BJ (cell line): ENCODE measurements around the gene NAV2. TPM values are rescaled to one million over a fixed set of nuclear protein-coding genes. Genes with fewer than 3 reads are reported as not detected.

Experiments
- CTCF ChIA-PET: fragments of 350-600 bp; formaldehyde crosslinking; extraction: SDS; loops from one replicate; lab custom pipeline; 2021; ENCODE audit warnings: antibody characterized with exemption, inconsistent platforms; lab: Yijun Ruan, JAX
- POLR2A ChIA-PET: fragments of 300-600 bp; sonication (Branson Sonifier 250); formaldehyde crosslinking; extraction: SDS; loops from one replicate; lab custom pipeline; 2021; ENCODE audit warnings: antibody characterized with exemption; lab: Charles Lee
- DNase-seq: peaks from one replicate; pipeline ENCODE4 v3.0.0-alpha.2; 2011; ENCODE audit warnings: low read depth
- H3K27me3 ChIP-seq: 2 replicates; pipeline ENCODE4 v1.6.0; 2011; ENCODE audit warnings: low read length; ENCODE audit not compliant: control insufficient read depth, insufficient read depth
- H3K36me3 ChIP-seq: 2 replicates; pipeline ENCODE4 v1.5.1; 2011; ENCODE audit warnings: low read length; ENCODE audit not compliant: control insufficient read depth, insufficient read depth
- H3K4me3 ChIP-seq: 2 replicates; pipeline ENCODE4 v1.5.1; 2011; ENCODE audit warnings: low read depth, mild to moderate bottlenecking, control low read depth, low read length
- polyA plus RNA-seq: library from polyadenylated mRNA; depleted of rRNA; stranded (reverse); fragments of >200 nt; gene quantifications from 2 replicates; pipeline ENCODE4 v1.2.3, GENCODE V29; 2011
- TF ChIP-seq, protein P1 (sequence below): IDR thresholded peaks from 2 replicates; pipeline ENCODE4 v1.5.1; 2011; ENCODE audit warnings: low read depth, mild to moderate bottlenecking, control low read depth, inconsistent platforms, low read length, moderate library complexity; ENCODE audit not compliant: insufficient read depth

Gene NAV2
- polyA plus RNA-seq, 1 experiment: 6.1 TPM

DNA sequence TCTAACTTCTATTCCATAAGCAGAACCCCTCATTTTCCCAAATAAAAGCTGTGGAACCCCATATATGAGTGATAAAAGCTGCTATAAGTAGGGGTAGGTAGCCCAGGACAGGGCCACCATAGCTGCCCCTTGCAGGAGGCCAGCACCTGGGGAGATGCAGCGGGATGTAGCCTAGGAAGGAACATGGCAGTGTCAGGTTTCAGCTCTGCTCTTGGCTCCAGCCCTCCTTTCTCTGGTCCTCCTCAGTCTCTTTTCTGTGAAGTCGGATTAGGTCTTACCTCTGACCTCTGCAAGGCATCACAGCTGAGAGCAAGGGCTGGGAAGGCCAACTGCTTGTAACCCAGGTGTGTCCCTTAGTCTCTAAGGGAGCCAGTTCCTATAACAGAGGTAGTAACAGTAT, 135.6 kb downstream of the NAV2 start:
- ChIA-PET POLR2A (no interaction called here), CTCF (interaction anchor here (0.6 to 1.3 kb wide), 5 partner anchors 14 to 108 kb away, joined by 3 to 4 read pairs (median 3); no protein-coding TSS in a partner anchor)
- Histone ChIP-seq H3K36me3 (peaks cover 3% of the 10 kb centered on the region; the same call in 1 of the 2 replicates), H3K27me3 (no peaks in the 10 kb centered on the region), H3K4me3 (no peak overlapping the region)
- TF ChIP-seq, protein P1, sequence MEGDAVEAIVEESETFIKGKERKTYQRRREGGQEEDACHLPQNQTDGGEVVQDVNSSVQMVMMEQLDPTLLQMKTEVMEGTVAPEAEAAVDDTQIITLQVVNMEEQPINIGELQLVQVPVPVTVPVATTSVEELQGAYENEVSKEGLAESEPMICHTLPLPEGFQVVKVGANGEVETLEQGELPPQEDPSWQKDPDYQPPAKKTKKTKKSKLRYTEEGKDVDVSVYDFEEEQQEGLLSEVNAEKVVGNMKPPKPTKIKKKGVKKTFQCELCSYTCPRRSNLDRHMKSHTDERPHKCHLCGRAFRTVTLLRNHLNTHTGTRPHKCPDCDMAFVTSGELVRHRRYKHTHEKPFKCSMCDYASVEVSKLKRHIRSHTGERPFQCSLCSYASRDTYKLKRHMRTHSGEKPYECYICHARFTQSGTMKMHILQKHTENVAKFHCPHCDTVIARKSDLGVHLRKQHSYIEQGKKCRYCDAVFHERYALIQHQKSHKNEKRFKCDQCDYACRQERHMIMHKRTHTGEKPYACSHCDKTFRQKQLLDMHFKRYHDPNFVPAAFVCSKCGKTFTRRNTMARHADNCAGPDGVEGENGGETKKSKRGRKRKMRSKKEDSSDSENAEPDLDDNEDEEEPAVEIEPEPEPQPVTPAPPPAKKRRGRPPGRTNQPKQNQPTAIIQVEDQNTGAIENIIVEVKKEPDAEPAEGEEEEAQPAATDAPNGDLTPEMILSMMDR: no peak
- no peak for DNase-seq

DNA sequence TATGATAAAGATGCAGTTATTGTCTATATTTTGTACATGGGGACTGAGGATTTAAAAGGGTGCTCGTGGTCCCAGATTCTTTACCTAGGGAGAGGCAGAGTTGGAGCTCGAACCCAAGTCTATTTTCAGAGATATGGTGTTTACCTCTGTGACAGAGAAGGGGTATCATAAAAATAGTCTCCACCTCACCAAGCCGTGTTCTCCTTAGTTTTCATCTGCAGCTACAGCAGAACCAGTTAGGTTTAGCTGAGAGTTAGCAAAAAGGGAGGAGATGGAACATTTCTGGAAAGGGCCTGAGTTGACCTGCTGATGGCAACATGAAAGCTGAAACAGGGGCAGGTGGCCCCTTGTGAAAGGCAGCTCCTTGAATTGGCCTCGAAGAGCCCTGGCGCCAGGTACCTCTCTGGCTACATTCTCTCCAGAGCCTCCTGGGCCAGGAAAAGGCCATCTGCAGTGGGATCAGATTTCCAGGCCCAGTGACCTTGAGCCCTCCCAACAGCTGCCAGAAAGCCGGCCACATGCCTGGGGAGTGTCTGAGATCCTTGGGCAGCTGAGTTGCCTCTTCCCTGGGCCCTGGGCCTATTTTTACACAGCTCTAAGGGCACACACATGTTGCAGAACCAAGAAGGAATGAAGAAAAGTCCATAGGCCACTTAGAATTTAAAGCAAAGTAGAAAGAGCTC, 136.6 kb downstream of the NAV2 start:
- no peaks in the 10 kb centered on the region for H3K27me3 ChIP-seq
- no peak overlapping the region for H3K4me3 ChIP-seq
- ChIA-PET CTCF (interaction anchor here (0.5 kb wide), 1 partner anchor 28 kb away, joined by 3 read pairs; no protein-coding TSS in a partner anchor), POLR2A (no interaction called here)
- H3K36me3 ChIP-seq: peaks cover 3% of the 10 kb centered on the region; the same call in 1 of the 2 replicates
- DNase-seq: no peak
- TF ChIP-seq, protein P1: no peak

DNA sequence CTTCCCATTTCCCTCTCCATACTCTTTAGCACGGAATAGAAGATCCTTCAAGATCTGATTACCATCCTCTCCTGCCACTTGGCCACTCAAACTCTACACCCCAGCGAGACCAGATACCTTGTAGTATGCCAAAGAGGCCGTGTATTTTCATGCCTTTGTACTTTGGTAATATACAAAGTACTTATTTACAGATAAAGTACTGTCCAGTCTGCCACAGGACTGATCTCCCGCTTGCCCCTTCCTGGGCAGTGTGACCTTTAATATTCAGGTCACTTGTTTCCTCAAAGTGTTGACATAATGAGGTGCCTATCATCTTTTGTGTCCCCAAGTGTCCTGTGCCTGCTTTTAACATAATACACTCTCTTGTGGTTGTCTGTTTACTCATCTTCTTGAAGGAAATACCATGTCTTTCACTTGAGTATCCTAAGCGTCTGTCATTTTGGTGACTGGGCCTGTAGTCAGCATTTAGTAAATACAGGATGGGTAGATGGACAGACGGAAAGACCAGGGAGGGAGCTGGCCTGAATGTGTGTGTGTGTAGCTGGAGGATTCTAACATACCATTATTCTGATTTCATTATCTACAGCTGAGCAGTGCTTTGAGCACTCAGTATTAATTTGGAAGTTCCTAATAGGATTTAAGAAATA, 137.4 kb downstream of the NAV2 start:
- ChIA-PET POLR2A (no interaction called here), CTCF (interaction anchor here (0.5 kb wide), 1 partner anchor 27 kb away, joined by 3 read pairs; no protein-coding TSS in a partner anchor)
- no peak for DNase-seq
- TF ChIP-seq, protein P1: no peak
- Histone ChIP-seq H3K4me3 (no peak overlapping the region), H3K27me3 (no peaks in the 10 kb centered on the region), H3K36me3 (peaks cover 3% of the 10 kb centered on the region; the same call in 1 of the 2 replicates)

DNA sequence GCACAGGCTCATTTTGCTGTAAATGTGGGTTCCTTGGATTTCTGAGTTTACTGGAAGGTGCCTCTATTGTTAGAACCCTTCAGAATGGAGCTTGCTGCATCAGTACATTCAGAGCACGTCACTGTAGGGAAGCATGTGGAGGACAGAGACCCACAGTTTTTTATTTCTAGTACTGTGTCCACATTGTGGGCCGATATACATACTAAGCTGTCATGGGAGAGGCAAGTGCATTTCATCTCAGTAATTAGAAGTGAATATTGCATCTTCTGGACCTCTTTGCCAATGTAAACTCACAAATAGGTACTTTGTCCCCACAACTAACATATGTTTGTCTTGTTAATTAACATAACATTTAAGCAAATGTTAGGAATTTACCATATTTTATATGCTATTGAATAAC, 139.7 kb downstream of the NAV2 start:
- POLR2A ChIA-PET: no interaction called here
- CTCF ChIA-PET: interaction anchor here (1.0 to 1.5 kb wide), 4 partner anchors 26 to 110 kb away, joined by 3 to 4 read pairs (median 3); no protein-coding TSS in a partner anchor
- no peaks in the 10 kb centered on the region for H3K36me3 ChIP-seq

More for the DNA sequence above, 139.7 kb downstream of the NAV2 start:
- Histone ChIP-seq H3K4me3 (no peak overlapping the region), H3K27me3 (no peaks in the 10 kb centered on the region)
- TF ChIP-seq, protein P1: no peak
- no peak for DNase-seq
